ENCODE measurements around the gene MMP7. TPM values are rescaled to one million over a fixed set of nuclear protein-coding genes. Genes with fewer than 3 reads are reported as not detected.

The MMP7 gene
- total and polyA plus RNA-seq, 7 experiments from 2014 or later: not detected

- H3K36me3 Mint-ChIP-seq: peaks cover 7 to 37% (median 10%) of the 10 kb centered on the region in 5 donors
- H3K9me3 Mint-ChIP-seq: peaks cover 2 to 32% (median 10%) of the 10 kb centered on the region in 11 donors
- H3K4me1 Mint-ChIP-seq: peaks cover 11 to 25% (median 21%) of the 10 kb centered on the region in 7 donors
- H3K4me1 ChIP-seq (ENCODE audit: control insufficient read depth in 2 of 2, insufficient read depth in 2 of 2, low read length in 2 of 2): peaks cover 16 to 19% of the 10 kb centered on the region in 2 donors
- H3K27ac Mint-ChIP-seq: no peak overlapping the region
- no peaks in the 10 kb centered on the region for H3K36me3 ChIP-seq (ENCODE audit: control insufficient read depth in 2 of 3, insufficient read depth in 3 of 3, low read length in 3 of 3)
- H3K9me3 ChIP-seq (ENCODE audit: control insufficient read depth in 2 of 3, low read length in 3 of 3): peaks cover 0 to 4% (median 0%) of the 10 kb centered on the region in 3 experiments
- no peak overlapping the region for H3K4me3 ChIP-seq (ENCODE audit: low read length)
- H3K27me3 Mint-ChIP-seq: peaks cover 0 to 9% (median 0%) of the 10 kb centered on the region in 5 donors
- no peak for ATAC-seq
- POLR2A ChIA-PET: no interaction called here
- H3K27ac ChIP-seq (ENCODE audit: low read depth, low read length): no peak overlapping the region
- intact Hi-C loops (cut with micrococcal nuclease): no loop called here
- no peak for DNase-seq
- H3K4me3 Mint-ChIP-seq: no peak overlapping the region
- no peaks in the 10 kb centered on the region for H3K27me3 ChIP-seq (ENCODE audit: control insufficient read depth in 2 of 2, insufficient read depth in 2 of 2, low read length in 2 of 2)
- CTCF ChIA-PET: no interaction called here
Measured at GRCh38 chr11:102572554-102573220, 42.1 kb upstream of the MMP7 start.

- Mint-ChIP-seq H3K27ac (no peak overlapping the region), H3K9me3 (peaks cover 0 to 37% (median 13%) of the 10 kb centered on the region in 11 donors), H3K4me1 (peaks cover 0 to 4% (median 0%) of the 10 kb centered on the region in 7 donors), H3K4me3 (no peak overlapping the region), H3K27me3 (peaks cover 0 to 9% (median 0%) of the 10 kb centered on the region in 5 donors), H3K36me3 (peaks cover 7 to 41% (median 12%) of the 10 kb centered on the region in 5 donors)
- Histone ChIP-seq H3K36me3 (ENCODE audit: control insufficient read depth in 2 of 3, insufficient read depth in 3 of 3, low read length in 3 of 3) (no peaks in the 10 kb centered on the region), H3K27me3 (ENCODE audit: control insufficient read depth in 2 of 2, insufficient read depth in 2 of 2, low read length in 2 of 2) (no peaks in the 10 kb centered on the region), H3K4me3 (ENCODE audit: low read length) (no peak overlapping the region), H3K9me3 (ENCODE audit: control insufficient read depth in 2 of 3, low read length in 3 of 3) (peaks cover 0 to 4% (median 0%) of the 10 kb centered on the region in 3 experiments), H3K27ac (ENCODE audit: low read depth, low read length) (no peak overlapping the region), H3K4me1 (ENCODE audit: control insufficient read depth in 2 of 2, insufficient read depth in 2 of 2, low read length in 2 of 2) (no peaks in the 10 kb centered on the region)
- no peak for DNase-seq
- intact Hi-C loops (cut with micrococcal nuclease): no loop called here
- ChIA-PET POLR2A (no interaction called here), CTCF (no interaction called here)
- no peak for ATAC-seq
Measured at GRCh38 chr11:102568851-102569250, 38.3 kb upstream of the MMP7 start.

- peaks cover 13 to 27% (median 24%) of the 10 kb centered on the region in 7 donors for H3K4me1 Mint-ChIP-seq
- peaks cover 7 to 34% (median 7%) of the 10 kb centered on the region in 5 donors for H3K36me3 Mint-ChIP-seq
- Histone ChIP-seq H3K9me3 (ENCODE audit: control insufficient read depth in 2 of 3, low read length in 3 of 3) (peaks cover 0 to 4% (median 0%) of the 10 kb centered on the region in 3 experiments), H3K4me1 (ENCODE audit: control insufficient read depth in 2 of 2, insufficient read depth in 2 of 2, low read length in 2 of 2) (peaks cover 7 to 8% of the 10 kb centered on the region in 2 donors), H3K27me3 (ENCODE audit: control insufficient read depth in 2 of 2, insufficient read depth in 2 of 2, low read length in 2 of 2) (no peaks in the 10 kb centered on the region), H3K27ac (ENCODE audit: low read depth, low read length) (no peak overlapping the region), H3K36me3 (ENCODE audit: control insufficient read depth in 2 of 3, insufficient read depth in 3 of 3, low read length in 3 of 3) (no peaks in the 10 kb centered on the region), H3K4me3 (ENCODE audit: low read length) (no peak overlapping the region)
- CTCF ChIA-PET: no interaction called here
- DNase-seq: no peak
- peaks cover 0 to 37% (median 12%) of the 10 kb centered on the region in 11 donors for H3K9me3 Mint-ChIP-seq
- peaks cover 0 to 5% (median 0%) of the 10 kb centered on the region in 5 donors for H3K27me3 Mint-ChIP-seq
- no peak overlapping the region for H3K27ac Mint-ChIP-seq
- no peak for ATAC-seq
- POLR2A ChIA-PET: no interaction called here
- H3K4me3 Mint-ChIP-seq: no peak overlapping the region
- intact Hi-C loops (cut with micrococcal nuclease): no loop called here
Measured at GRCh38 chr11:102566112-102566511, 35.6 kb upstream of the MMP7 start.

- Mint-ChIP-seq H3K36me3 (peaks cover 1 to 27% (median 7%) of the 10 kb centered on the region in 5 donors), H3K27ac (no peak overlapping the region), H3K4me1 (peaks cover 26 to 47% (median 43%) of the 10 kb centered on the region in 7 donors), H3K27me3 (peaks cover 0 to 3% (median 0%) of the 10 kb centered on the region in 5 donors), H3K9me3 (peaks cover 0 to 30% (median 11%) of the 10 kb centered on the region in 11 donors), H3K4me3 (no peak overlapping the region)
- Histone ChIP-seq H3K4me3 (ENCODE audit: low read length) (no peak overlapping the region), H3K4me1 (ENCODE audit: control insufficient read depth in 2 of 2, insufficient read depth in 2 of 2, low read length in 2 of 2) (peaks cover 21 to 26% of the 10 kb centered on the region in 2 donors), H3K27me3 (ENCODE audit: control insufficient read depth in 2 of 2, insufficient read depth in 2 of 2, low read length in 2 of 2) (no peaks in the 10 kb centered on the region), H3K9me3 (ENCODE audit: control insufficient read depth in 2 of 3, low read length in 3 of 3) (peaks cover 0 to 4% (median 0%) of the 10 kb centered on the region in 3 experiments), H3K36me3 (ENCODE audit: control insufficient read depth in 2 of 3, insufficient read depth in 3 of 3, low read length in 3 of 3) (no peaks in the 10 kb centered on the region), H3K27ac (ENCODE audit: low read depth, low read length) (no peak overlapping the region)
- DNase-seq: no peak
- intact Hi-C loops (cut with micrococcal nuclease): loop anchor here in 1 of 2 donors (5.0 kb wide), 5 partner anchors 33 to 247 kb away; partner anchors contain the start of genes BIRC2, BIRC3 and TMEM123
- ChIA-PET CTCF (interaction anchor here (0.8 kb wide), 1 partner anchor 14 kb away, joined by 3 read pairs; no protein-coding TSS in a partner anchor), POLR2A (no interaction called here)
- peak; percentile 42 for ATAC-seq
Measured at GRCh38 chr11:102564110-102564509, 33.6 kb upstream of the MMP7 start.

GRCh38 chr11:102561636-102562035 lies 31.1 kb upstream of the MMP7 start:
- intact Hi-C loops (cut with micrococcal nuclease): loop anchor here in 1 of 2 donors (5.0 kb wide), 5 partner anchors 36 to 244 kb away; partner anchors contain the start of genes BIRC2, BIRC3 and TMEM123
- ATAC-seq (no peak), DNase-seq (no peak)
- Histone ChIP-seq H3K4me3 (ENCODE audit: low read length) (no peak overlapping the region), H3K4me1 (ENCODE audit: control insufficient read depth in 2 of 2, insufficient read depth in 2 of 2, low read length in 2 of 2) (peaks cover 21 to 28% of the 10 kb centered on the region in 2 donors), H3K9me3 (ENCODE audit: control insufficient read depth in 2 of 3, low read length in 3 of 3) (no peaks in the 10 kb centered on the region), H3K27me3 (ENCODE audit: control insufficient read depth in 2 of 2, insufficient read depth in 2 of 2, low read length in 2 of 2) (no peaks in the 10 kb centered on the region), H3K27ac (ENCODE audit: low read depth, low read length) (no peak overlapping the region), H3K36me3 (ENCODE audit: control insufficient read depth in 2 of 3, insufficient read depth in 3 of 3, low read length in 3 of 3) (no peaks in the 10 kb centered on the region)
- Mint-ChIP-seq H3K27me3 (peaks cover 0 to under 1% (median 0%) of the 10 kb centered on the region in 5 donors), H3K27ac (peak overlapping the region; percentile 14 to 88 (median 60)), H3K9me3 (peaks cover 0 to 8% (median 2%) of the 10 kb centered on the region in 11 donors), H3K36me3 (peaks cover 0 to 13% (median 0%) of the 10 kb centered on the region in 5 donors), H3K4me1 (peaks cover 27 to 50% (median 45%) of the 10 kb centered on the region in 7 donors), H3K4me3 (peak overlapping the region in 9 of 10 donors; percentile 12 to 79 (median 62))
- ChIA-PET CTCF (no interaction called here), POLR2A (no interaction called here)

- peak overlapping the region; percentile 70 to 96 (median 88) for H3K27ac Mint-ChIP-seq
- H3K9me3 Mint-ChIP-seq: peaks cover 0 to 2% (median 0%) of the 10 kb centered on the region in 11 donors
- ATAC-seq: peak; percentile 54
- CTCF ChIA-PET: interaction anchor here (0.8 to 1.8 kb wide), 2 partner anchors 17 to 267 kb away, joined by 3 to 4 read pairs; no protein-coding TSS in a partner anchor
- peak in 6 of 9 donors; percentile 2 to 34 (median 12) for DNase-seq
- H3K4me3 Mint-ChIP-seq: peak overlapping the region; percentile 42 to 81 (median 78)
- H3K27me3 Mint-ChIP-seq: peaks cover 0 to 2% (median 0%) of the 10 kb centered on the region in 5 donors
- Histone ChIP-seq H3K27ac (ENCODE audit: low read depth, low read length) (peak overlapping the region; percentile 63), H3K4me1 (ENCODE audit: control insufficient read depth in 2 of 2, insufficient read depth in 2 of 2, low read length in 2 of 2) (peaks cover 21 to 28% of the 10 kb centered on the region in 2 donors), H3K9me3 (ENCODE audit: control insufficient read depth in 2 of 3, low read length in 3 of 3) (no peaks in the 10 kb centered on the region), H3K4me3 (ENCODE audit: low read length) (peak overlapping the region; percentile 34), H3K36me3 (ENCODE audit: control insufficient read depth in 2 of 3, insufficient read depth in 3 of 3, low read length in 3 of 3) (no peaks in the 10 kb centered on the region), H3K27me3 (ENCODE audit: control insufficient read depth in 2 of 2, insufficient read depth in 2 of 2, low read length in 2 of 2) (no peaks in the 10 kb centered on the region)
- POLR2A ChIA-PET: interaction anchor here (0.6 kb wide), 1 partner anchor 218 kb away, joined by 3 read pairs; no protein-coding TSS in a partner anchor
- H3K4me1 Mint-ChIP-seq: peaks cover 27 to 50% (median 45%) of the 10 kb centered on the region in 7 donors
- intact Hi-C loops (cut with micrococcal nuclease): loop anchor here (1.0 to 5.0 kb wide), 6 partner anchors 17 to 243 kb away; partner anchors contain the start of genes BIRC2 (in 1 of the 2), BIRC3 (in 1 of the 2) and TMEM123 (in 1 of the 2)
- peaks cover 0 to 8% (median 0%) of the 10 kb centered on the region in 5 donors for H3K36me3 Mint-ChIP-seq
Measured at GRCh38 chr11:102560555-102561011, 30.0 kb upstream of the MMP7 start.
